HG02943 (cell line): Measurements from ENCODE around the gene YAF2.
"Not testable (repeated sequence)": the region's sequence is repeated elsewhere in the genome, so short reads cannot be mapped to it uniquely, and the experiment has no call there.

Source experiments
- ATAC-seq: cut with Tn5 transposase; IDR thresholded peaks from one replicate; pipeline ENCODE4 v1.9.1; 2021; ENCODE audit warnings: mild to moderate bottlenecking, low read depth, moderate library complexity; ENCODE audit not compliant: unreplicated experiment

YAF2 gene

DNA sequence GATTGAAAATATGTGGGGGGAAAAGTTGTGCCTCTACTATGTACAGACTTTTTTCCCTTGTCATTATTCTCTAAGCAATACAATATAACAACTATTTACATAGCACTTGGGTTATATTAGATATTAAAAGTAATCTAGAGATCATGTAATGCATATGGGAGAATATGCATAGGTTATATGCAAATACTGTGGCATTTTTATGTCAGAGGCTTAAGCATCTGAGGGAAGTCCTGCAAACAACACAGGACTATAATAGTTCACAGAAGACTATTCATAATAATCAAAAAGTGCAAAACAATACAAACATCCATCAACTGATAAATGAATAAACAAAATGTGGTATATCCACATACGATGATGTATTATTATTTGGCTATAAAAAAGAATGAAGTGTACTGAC is 33.7 kb downstream of the YAF2 start:
- ATAC-seq = no peak

DNA sequence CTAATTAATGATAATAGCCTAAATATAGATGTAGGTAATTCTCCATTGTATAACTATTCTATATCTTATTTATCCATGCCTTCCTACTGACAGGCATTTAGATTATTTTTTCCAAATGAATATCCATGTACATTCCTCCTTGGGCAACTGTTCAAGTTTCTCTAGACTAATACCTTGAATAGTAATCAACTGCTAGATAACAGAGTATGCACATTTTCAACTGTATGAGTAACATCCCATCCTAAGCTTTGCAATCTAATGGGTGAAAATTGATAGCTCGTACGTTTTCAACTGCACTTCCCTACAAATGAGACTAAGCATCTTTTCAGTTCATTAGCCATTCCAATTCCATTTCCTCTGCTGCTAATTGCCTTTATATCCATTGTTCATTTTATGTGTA is 37.0 kb downstream of the YAF2 start:
- no peak for ATAC-seq

DNA sequence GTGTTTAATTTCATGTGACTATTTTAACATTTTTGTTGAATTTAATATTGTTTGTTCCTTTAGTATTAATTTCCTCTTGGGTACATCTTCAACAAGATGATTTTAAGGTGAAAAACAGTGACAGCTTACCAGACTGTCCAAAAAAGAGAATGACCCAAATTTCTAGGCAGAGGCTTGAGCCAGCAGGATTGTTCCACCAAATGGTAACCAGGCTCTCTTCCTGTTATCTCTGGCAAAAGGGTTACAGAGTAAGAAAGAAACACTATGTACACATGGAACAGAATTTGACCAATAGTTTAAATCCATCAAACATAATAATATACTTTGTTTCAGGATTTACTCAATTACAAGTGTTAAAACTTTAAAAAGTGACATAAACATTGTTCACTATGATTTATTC is 39.0 kb downstream of the YAF2 start:
- ATAC-seq = no peak

DNA sequence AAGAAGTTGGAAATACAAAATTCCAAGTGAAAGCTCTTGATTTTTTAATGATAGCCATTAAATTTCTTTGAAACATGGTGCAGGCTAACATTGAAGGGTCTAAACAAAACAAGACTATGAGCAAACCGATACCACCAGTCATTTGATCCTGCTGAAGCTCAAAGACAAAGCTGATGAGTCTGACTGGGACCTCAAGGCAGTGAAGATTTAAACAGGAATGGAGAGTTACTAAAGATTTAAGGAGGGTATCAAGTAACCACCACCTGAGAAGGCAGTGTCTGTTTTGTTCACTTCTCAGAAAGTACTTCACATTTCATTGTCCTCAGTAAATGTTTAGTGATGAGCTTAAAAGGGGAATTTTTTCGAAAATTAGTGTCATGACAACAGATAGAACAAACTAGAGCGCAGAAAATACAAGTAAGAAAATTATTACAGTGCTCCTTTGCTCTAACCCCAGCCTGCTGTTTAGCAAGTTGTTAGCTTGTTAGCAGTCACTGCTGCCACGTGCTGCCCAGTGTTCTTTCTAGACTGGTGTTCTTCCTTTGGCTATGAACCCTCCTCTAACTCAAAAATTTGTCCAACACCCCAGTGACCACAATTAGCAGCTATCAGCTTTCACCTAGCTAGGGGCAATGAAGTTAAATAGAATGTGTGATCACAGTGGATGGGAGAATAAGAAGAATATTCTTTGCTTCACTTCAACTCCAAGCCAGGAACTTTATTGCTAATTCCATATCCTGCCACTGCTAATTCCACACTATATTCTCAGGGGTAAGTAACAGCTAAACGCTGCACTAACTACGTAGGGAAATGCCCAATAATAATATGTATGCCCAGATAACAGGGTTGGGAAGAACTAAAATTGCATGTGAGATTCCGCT is 41.1 kb downstream of the YAF2 start:
- ATAC-seq = no peak

DNA sequence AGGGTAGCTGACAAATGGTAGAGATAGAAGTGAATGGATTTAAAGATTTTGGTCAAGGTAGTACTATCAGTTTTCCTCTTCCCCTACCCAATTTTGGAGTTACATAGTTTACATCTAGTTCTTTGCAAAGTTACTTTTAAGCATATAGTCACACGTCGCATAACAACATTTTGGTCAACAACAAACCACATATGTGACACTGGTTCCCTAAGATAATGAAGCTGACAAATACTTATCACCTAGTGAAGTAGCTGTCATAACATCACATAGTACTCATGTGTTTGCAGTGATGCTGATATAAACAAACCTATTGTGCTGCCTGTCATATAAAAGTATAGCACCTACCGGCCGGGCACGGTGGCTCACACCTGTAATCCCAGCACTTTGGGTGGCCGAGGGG is 45.4 kb downstream of the YAF2 start:
- ATAC-seq = no peak

DNA sequence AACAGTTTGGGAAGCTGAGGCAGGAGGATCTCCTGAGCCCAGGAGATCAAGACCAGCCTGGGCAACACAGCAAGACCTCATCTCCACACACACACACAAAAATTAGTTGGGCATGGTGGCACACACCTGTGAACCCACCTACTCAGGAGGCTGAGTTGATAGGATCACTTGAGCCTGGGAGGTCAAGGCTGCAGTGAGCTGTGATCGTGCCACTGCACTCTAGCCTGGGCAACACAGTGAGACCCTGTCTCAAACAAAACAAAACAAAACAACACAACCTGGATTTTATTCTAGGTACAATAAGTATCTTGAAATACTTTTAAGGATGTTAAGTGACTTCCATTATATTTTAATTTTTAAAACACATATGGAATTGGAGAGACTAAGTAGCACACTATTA is 45.8 kb downstream of the YAF2 start:
- no peak for ATAC-seq

DNA sequence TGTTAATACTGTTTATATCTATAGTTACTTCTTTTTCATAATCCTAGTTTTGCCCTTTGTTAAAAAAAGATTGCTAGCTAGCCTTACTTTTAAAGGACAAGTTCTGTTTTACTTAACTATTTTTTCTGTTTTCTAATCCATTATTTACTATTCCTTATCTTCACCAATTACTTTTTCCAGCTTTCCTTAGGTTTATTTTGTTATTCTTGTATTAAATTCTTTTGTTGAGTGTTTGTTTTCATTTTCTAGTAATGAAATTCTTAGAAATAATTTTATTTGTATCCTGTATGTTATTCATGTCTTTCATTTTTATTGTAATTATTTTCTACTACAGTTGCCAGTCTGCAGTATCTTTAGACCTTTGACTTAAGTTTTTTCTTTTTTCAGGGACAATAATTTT is 47.7 kb downstream of the YAF2 start:
- ATAC-seq = no peak

GRCh38 chr12:42188275-42188674 is 49.8 kb downstream of the YAF2 start:
- ATAC-seq = not testable (repeated sequence)

DNA sequence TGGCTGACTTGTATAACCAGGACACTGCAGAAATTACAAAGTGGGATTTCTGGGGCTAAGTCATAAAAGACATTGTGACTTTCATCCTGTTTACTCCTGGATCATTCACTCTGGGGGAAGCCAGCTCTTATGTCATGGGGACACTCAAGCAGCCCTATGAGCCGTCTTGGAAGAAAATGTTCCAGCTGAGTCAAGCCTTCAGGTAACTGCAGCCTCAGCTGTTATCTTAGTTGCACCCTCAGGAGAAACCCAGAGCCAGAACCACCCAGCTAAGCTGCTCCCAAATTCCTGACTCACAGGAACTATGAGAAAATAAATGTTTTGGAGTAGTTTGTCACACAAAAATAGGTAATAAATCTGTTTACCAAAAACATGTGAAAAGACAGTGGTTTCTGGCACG is 50.2 kb downstream of the YAF2 start:
- no peak for ATAC-seq

GRCh38 chr12:42186793-42187192 is 51.3 kb downstream of the YAF2 start:
- no peak for ATAC-seq

DNA sequence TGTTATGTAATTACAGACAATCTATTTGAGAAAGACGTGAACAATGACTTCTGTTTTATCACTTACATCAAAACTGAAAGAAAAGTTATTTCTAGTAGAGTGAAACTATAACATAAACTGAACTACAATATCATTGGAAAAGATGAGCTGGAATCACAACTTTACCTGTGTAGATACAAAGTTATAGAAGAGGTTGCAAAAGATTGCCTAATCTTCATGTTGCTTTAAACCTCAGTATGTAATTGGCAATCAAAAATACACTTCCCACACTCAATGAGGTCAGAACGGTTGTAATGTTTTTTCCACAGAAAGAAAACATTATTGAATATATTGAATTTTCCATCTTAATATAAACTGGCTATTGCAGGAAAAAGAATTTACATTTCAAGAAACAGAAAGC is 55.7 kb downstream of the YAF2 start:
- ATAC-seq = no peak

- no peak for ATAC-seq
Observed at GRCh38 chr12:42180990-42181596, 57.0 kb downstream of the YAF2 start.

GRCh38 chr12:42178101-42178500 is 59.9 kb downstream of the YAF2 start:
- ATAC-seq = no peak

GRCh38 chr12:42174978-42175377 is 63.1 kb downstream of the YAF2 start:
- ATAC-seq = no peak

DNA sequence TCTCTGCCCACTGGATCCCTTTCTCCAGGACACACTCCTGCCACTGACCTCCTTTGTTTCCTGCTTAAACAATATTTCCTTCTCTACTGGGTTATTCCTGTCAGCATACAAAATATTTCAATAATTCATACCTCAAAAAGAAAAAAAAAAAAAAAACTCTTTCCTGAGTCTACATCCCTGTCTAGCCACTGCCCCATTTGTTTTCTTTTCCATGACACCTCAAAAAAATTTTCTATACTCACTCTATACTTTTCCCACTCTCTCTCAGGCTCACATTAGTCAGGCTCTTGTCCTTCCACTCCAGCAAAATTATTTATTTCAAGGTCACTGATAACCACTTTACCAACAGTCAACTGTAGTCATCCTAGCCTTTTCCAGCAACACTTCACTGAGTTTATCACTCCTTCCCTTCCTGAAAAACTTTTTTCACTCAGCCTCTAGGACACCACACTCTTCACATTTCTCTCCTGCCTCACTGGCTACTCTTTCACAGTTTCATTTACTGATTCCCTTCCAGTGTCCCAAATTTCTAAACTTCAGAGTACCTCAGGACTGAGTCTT is 64.0 kb downstream of the YAF2 start:
- ATAC-seq = no peak

- ATAC-seq = no peak
Observed at GRCh38 chr12:42172441-42173210, 65.4 kb downstream of the YAF2 start.

DNA sequence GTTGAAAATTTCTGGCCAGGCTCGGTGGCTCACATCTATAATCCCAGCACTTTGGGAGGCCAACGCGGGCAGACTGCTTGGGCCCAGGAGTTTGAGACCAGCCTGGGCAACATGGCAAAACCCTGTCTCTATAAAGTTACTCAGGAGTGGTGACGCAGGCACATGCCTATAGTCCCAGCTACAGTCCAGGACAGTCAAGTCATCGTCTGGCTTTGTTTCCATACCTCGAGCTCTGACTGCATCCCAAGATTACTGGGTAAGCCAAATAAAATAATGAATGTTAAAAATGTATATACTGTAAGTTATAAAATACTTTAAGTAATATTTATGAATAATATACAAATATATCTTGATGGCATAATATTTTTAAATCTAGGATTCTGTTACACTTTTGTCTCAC is 70.3 kb downstream of the YAF2 start:
- ATAC-seq = no peak

DNA sequence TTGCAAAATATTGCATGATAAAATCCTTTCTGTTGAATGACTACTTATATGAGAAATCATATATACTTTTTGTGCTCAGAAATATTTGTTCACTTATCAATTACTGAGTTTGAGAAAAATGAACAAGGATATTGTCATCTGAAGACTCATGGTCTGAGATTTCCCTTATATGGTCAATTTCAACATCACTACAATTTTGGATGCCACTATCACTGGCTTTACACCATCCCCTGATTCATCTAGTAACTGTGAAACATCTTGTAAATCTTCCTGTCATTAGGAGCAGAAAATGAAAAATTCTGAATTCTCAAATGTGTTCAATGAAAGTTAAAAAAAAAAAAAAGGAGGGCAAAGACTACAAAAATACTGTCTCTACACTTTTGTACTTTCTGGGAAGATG is 71.5 kb downstream of the YAF2 start:
- no peak for ATAC-seq

DNA sequence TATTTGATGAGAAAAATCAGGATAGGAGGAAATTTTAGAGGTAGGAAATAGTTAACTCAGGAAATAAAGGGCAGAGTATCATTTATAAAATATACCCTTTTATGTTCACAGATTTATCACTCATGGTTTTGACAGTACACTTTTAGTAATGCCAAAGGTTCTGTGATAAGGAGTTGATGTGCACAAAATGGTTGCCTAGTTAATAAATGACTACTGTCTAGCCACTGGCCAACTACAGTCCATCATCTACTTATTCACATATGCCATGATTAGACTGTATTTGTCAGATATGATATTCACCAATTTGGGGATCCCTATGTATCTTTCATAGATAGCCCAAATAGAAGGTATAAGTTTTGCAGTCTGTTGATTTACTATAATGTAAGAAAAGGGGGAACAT is 74.1 kb downstream of the YAF2 start:
- ATAC-seq = no peak

DNA sequence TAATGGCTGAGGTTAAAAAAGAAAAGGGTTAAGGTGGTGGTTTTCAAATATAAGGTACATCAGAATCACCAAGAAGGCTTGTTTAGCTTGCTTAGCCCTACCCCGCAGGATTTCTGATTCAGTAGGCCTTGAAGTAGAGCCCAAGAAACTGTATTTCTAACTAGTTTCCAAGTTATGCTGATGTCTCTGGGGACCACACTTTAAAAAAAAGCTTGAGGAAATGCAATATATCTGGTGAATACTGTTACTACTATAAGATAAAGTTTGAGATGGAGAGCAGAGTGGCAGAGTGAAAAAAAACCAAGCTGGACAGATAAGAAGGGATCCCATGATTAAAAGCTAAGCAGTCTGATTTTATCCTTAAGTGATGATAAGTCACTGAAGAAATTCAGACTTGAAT is 75.1 kb downstream of the YAF2 start:
- ATAC-seq = no peak

DNA sequence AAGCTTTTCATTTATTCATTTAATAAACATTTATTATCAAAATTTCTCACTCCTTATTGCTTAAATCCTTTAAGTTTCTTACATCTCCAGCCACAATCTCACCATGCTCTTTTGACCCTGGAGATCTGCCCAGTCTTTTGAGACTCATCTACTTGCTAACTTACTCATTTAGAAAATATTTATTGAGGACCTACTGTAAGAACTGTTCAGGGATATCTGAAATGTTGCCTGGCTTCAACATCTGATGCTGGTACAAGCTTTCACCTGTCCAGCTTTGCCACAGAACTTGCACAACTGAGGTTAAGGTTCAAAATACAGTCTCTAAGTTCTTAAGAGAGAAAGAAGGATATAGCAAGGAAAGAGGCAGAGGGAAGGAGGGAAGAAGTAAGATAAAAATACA is 75.9 kb downstream of the YAF2 start:
- ATAC-seq = no peak
